D721Med (cell line): ENCODE results near the gene CRACR2B.

Experiments
- DNase-seq: peaks from one replicate; pipeline ENCODE4 v3.0.0; 2011; ENCODE audit warnings: low spot score; ENCODE audit not compliant: insufficient read length
- FAIRE-seq: peaks from 2 replicates; lab custom pipeline; 2011; peaks lifted over from hg19 to GRCh38; lab: Jason Lieb, UNC
- CTCF ChIP-seq: IDR thresholded peaks from 2 replicates; pipeline ENCODE4 v1.5.1; 2012; ENCODE audit warnings: mild to moderate bottlenecking, control low read depth; ENCODE audit not compliant: insufficient read depth; ENCODE audit errors: missing control alignments

CRACR2B gene

DNA sequence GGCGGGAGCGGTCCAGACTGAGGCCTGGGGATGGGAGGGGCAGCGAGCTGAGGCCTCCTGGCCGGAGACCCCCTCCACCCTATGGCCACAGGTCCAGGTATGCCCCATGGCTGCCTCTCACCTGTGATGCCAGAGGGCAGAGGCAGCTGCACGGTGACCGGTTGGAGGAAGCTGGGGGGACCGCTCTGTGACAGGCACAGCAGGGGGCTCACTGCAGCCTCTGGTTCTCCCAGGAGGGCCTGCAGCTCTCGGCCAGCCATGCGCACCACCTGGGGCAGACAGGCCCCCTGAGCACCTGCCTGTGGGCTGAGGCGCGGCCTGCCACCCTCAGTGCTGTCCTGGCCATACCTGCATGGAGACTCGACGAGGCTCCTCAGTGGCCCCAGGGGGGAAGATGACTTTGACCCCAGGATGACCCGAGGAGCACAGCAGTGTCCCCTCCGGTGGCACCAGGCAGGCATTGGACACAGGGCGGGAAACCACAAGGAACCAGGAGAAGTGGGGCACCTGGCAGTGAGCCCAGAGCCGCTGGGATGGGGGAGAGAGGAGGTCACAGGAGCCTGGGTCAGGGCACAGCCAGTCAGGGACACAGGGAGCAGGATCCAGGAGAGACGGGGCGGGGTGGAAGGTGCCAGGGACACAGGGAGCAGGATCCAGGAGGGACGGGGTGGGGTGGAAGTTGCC is 26.5 kb upstream of the CRACR2B start:
- no peak for TF ChIP-seq CTCF
- DNase-seq (no peak), FAIRE-seq (no peak)

DNA sequence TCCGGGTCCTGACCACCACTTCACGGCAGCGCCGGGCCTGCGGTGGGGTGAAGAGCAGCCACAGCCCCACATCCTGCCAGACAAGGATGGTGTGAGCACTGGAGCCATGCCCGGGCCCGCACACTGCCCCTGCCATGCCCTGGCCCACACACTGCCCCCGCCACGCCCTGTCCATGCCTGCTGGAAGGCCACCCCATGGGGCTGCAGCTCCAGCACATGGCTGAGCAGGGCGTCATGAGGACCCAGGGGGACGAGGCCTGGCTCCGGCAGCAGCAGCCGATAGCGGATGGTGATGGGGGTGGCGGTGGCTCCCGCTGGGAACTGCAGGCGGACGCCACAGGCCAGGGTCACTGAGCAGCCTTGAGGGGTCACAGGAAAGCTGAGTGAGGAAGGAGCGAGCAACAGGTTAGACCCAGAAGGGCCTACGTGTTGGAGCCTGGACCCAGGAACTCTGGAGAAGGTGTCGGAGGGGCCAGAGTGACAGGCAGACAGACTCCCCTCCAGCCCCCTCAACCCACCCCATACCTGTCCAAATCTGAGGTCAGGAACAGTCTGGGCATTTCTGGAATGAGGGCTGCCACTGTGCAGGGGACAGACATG is 25.6 kb upstream of the CRACR2B start:
- DNase-seq (no peak), FAIRE-seq (no peak)
- no peak for TF ChIP-seq CTCF

GRCh38 chr11:802693-803466 is 24.8 kb upstream of the CRACR2B start:
- DNase-seq (no peak), FAIRE-seq (no peak)
- no peak for TF ChIP-seq CTCF

GRCh38 chr11:803467-803742 is 24.3 kb upstream of the CRACR2B start:
- FAIRE-seq (no peak), DNase-seq (no peak)
- no peak for TF ChIP-seq CTCF

- no peak for TF ChIP-seq CTCF
- no peak for DNase-seq
- no peak for FAIRE-seq
Observed at GRCh38 chr11:803770-804598, 23.7 kb upstream of the CRACR2B start.

DNA sequence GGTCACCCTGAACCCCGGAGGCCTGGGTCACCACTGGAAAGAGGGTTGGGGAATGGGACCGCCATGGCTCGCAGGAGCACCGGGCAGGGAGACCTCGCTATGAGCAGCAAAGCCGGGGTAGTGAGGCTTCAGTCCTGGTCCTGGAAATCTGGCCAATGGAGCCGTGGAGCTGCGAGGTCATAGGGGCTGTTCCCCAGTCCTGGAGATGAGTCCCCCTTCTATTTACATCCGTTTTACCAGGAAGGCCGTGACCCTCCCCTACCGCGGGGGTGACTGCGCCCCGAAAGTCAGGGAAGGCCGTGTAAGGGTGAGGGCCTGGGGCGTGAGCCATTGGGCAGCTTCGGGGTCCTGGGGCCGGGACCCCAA is 23.1 kb upstream of the CRACR2B start:
- FAIRE-seq (no peak), DNase-seq (no peak)
- no peak for TF ChIP-seq CTCF
